Activated CD4-positive, CD25-positive, alpha-beta regulatory T cell treated with anti-CD3 and anti-CD28 coated beads, Interleukin-2, amount 50 U/mL, for 16 hours (primary cell): Measurements from ENCODE around the gene RAD51B.

ENCODE experiments used
- DNase-seq: peaks from one replicate; pipeline ENCODE4 v3.0.0-alpha.2; 2020; ENCODE audit warnings: low read depth, low spot score

The RAD51B gene

DNA sequence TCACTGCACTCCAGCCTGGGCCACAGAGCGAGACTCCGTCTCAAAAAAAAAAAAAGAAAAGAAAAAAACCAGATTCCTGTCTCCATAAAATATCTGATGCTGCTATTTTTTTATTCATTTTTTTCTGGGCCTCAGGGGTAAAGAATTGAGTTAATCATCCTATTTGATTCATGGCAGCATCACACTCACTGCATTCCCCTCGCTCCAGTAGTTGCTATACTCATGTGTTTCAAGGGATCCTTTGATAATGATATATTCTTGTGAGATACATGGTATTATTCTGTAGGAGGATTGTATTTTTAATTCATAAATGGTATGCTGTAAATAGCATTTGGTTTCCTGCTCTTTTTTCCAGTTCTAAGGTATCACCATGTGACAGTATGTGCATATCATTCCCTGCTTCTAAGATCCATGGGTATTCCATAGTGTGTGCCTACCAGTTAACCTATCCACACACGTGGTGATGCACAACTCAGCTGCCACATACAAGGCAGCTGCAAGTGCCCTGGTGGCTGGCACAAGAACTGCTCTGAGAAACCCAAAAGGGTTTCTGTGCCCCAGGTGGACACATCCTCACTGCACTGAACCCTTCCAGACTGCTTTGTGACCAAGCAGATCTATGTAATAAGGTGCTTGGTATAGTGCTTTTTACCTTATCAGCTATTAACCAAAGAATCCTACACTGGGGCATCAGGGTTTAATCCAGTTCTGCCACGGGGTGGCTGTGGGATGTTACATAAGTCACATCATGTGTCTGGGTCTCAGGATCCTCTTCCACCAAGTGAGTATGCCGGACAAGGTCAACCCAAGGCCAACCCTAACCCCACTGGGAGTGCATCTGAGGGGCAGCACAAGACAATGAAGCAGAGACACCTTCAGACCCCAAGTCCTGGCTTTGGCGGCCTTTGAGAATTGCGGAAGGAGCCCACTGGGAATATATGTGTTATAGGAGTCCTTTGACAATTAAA, 898.7 kb downstream of the RAD51B start:
- DNase-seq: no peak

DNA sequence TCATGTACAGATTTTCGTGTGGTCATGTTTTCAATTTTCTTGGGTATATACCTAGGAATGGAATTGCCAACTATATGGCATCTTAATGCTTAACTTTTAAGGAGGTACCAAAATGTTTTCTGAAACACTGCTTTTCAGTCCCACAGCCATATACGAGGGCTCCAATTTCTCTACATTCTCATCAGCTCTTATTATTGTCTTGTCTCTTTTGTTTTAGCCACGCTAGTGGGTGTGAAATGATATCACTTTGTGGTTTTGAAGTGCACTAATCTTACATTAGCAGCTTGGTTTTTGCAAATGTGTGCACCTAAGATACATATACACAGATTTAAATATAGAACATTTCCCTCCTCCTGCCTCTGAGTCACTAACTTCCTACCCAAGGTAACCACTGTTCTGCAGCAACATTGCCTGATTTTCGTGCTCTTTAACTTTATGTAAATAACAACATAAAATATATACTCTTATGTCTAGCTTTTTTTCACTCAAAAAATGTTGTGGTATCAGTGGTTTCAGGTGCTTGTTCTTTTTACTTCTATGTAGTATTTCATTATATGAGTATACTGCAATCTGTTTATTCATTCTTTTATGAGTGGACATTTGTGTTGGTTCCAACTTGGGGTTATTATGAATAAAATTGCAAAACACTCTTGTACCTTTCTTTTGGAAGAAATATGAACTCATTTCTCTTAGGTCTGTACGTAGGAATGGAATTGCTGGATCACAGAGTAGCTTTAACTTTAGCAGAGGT, 900.2 kb downstream of the RAD51B start:
- DNase-seq: no peak

DNA sequence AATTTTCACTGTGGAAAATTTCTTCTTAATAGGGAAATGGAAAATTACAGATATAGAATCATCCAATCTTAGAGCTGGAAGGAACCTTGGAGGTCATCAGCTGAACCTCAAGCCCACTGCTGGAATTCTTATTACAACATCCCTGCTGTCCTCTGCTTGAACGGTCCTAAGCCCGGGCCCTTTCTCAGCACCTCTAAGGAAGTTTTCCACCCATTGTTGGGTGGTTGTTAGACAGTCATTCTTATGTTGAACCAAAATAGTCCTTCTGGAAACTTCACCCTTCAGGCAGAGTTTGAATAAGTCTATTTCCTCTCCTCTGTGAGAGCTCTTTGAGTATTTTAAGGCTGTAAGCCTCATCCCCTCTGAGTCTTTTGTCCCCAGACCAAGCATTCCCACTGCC, 902.6 kb downstream of the RAD51B start:
- DNase-seq: no peak

DNA sequence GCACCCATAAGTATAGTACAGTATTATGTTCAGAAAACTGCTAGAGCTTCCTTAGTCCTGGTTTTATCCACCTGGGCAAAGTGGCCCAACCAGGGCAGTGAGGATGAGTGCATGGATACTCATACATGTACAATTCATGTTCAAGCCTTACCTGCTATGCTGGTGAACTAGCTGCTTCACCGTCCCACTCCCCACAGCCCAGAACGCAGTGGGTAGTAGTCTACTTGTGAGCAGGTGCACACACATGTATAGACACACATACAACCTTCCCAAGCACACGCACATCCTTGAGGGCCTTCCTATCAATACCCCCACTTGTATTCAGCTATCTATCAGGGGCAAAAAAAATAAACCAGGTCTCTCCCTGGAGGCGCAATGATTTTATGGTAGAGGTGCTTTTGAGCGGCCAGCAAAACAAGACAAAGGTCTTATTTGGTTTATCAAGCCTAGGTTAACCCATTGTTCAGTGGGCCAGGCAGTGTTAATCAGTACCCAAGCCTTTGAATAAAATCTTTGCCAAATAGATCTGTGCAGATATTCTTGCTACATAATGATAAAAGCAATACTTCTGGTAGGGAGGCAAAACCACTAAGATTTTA, 903.5 kb downstream of the RAD51B start:
- DNase-seq: no peak

DNA sequence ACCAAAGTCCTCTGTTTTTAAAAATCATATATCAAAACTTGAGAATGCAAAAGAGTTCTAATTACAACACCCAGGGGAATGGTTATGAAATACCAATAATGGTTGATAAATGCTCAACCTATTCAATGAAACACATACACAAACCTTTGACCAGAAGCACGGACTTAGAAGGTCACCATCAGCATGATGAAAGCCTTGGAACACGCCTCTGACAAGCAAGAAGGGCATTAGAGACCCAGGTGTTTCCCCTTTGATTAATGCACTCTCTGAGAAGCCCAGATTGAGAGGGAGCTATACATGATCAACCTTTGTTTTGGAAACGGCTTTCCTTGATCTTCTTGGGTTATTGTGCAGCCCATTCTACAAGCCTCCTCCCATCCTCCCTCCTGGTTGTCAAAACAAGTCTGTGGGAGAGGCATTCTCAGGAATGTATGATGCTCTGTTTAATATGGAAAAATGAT, 904.3 kb downstream of the RAD51B start:
- DNase-seq: no peak

DNA sequence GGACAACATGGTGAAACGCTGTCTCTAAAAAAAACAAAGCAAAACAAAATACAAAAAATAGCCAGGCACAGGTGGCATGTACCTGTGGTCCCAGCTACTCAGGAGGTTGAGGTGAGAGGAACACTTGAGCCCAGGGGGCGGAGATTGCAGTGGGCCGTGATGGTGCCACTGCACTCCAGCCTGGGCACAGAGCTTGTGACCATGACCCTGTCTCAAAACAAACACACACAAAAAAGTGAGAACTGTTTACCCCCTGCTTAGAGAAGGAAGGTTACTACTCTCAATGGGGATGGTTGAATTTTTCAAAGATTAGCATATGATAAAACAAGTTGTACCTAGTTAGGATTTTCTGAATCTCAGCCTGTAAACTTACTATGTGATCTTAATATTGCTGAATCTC, 905.3 kb downstream of the RAD51B start:
- no peak for DNase-seq

DNA sequence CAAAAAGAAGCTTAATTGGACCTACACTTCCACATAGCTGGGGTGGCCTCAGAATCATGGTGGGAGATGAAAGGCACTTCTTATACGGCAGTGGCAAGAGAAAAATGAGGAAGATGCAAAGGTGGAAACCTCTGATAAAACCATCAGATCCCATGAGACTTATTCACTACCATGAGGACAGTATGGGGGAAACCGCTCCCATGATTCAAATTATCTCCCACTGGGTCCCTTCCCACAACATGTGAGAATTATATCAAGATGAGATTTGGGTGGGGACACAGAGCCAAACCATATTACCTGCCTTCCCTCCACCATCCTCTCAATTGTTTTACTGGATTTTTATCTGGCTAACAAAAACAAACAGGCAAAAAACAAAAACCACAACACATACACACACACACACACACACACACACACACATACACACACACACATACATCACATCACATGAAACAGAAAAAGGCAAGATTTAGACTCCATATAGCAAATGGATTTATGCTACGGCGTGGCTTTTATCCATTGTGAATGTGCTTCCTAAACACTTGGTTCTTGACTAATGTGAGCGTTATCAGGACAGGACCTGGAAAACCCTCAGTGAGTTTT, 906.6 kb downstream of the RAD51B start:
- no peak for DNase-seq

DNA sequence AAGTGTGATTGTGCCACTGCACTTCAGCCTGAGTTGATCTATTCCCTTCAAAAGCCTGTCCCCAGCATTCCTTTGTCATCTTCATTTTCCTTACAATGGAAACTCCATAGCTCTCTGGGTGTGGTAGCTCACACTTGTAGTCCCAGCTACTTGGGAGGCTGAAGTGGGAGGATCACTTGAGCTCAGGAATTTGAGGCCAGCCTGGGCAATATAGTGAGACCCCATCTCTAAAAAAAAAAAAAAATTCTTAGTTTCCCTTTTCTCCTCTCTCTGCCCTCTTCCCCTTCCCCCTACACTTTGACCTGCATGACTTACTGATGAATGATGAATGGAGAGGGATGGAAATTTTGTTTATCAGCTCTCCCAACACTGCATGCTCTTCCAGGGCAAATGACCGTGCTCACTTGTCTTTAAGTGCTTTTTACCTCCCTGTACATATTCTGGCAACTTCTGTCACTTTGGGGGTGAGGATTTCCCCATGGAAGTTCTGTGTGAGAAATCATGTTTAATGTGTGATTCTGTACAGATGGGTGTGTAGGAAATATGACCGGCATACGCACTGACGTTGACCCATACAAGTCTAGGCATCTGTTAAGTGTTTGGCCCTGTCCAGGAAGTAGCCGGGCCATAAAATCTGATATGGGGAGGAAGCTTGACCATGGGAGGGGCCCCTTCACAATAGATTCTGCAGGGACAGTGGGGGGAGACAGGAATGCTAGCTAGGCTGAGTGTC, 907.9 kb downstream of the RAD51B start:
- no peak for DNase-seq

DNA sequence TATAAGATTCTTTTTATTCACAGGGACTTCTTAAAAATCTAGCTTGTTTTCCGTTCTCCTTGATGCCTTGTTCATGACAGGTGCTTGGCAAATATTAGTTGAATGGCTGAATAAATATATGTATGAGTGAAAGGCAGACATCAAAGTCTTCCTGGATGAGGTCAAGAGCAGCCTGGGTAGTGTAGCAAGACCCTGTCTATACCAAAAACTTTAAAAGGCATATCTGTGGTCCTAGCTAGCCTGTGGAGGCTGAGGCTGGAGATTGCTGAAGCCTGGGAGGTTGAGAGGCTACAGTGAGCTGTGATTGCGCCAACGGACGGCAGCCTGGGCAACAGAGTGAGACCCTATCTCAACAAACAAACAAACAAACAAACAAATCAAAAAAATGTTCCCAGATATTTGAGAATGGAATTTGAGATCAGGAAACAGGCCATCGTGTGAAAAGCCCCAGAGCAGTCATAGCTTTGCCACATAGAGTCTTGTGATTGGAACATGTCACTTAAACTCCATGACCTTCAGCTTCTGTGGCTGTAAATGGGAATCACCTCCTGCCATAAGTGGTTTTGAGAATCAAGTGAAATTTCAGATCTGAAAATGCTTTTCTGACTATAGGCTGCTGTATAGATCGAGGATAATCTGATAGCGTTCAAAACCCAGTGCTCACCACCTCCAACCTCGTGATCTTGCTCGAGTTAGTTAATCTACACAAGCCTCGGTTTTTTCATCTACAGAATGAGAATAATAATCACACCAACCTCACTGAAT, 908.9 kb downstream of the RAD51B start:
- no peak for DNase-seq

DNA sequence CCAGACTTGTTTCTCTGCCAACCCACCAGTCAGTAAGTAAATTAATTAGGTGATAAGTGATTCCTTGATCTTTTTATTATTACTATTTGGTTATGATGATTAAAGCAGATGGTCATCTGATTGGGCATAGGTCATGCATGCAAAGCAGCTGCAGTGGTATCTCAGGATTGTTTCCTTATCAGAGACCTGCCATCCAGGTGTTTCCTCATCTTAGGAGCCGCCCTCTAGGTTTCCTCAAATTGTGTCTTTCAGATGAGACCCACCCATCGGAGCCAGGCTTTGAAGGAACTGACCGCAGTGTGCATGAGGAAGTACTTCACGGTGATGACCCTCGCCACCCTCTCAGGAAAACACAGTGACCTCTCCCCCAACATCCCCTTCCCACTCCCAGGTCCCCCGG, 910.0 kb downstream of the RAD51B start:
- no peak for DNase-seq

DNA sequence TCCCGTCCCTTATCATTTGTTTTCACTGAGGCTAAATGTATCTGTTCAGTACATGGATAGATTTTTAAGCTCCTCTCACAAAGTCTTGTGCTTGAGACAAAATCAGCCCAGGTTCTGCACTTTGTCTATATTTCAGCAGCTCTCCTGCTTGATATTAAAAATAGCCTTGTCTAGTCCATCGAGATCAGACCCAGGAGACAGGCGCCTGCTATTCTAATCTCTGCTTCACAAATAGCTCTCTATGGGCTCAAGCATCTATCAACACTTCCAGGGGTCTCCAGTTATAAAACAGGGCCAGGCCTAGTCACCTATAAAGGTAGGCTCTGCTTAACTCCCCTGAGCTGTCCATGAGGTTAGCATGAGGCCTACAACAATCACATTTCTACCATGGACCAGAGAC, 910.8 kb downstream of the RAD51B start:
- no peak for DNase-seq

DNA sequence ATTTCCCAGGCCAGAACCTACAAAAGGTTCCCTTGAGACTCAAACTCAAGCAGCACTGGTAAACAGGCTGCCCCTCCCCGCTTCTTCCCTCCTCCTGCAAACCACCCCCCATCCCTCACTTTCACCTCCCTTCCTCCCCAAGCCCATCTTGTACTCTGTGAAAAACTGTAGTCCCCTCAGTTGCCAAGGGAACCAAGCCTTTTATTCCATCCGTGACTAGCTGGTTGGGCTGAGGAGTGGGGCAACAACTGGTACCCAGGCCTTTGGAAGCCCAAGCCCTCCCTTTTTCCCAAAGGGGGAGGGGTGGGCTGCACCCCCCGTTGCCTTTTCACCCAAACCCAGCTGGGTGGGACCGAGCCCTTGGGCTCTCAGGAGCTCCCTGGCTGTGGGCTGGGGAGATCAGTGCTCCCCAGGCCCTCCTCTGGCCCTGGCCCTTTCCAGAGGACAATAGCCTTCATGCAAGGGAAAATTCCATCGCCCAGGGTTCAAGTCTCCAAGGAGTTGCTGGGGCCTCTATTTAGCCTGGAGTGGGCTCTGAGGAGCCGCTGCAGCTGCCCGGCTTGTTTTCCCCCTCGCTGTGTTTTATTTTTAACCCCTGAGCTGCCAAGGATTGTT, 911.3 kb downstream of the RAD51B start:
- no peak for DNase-seq

DNA sequence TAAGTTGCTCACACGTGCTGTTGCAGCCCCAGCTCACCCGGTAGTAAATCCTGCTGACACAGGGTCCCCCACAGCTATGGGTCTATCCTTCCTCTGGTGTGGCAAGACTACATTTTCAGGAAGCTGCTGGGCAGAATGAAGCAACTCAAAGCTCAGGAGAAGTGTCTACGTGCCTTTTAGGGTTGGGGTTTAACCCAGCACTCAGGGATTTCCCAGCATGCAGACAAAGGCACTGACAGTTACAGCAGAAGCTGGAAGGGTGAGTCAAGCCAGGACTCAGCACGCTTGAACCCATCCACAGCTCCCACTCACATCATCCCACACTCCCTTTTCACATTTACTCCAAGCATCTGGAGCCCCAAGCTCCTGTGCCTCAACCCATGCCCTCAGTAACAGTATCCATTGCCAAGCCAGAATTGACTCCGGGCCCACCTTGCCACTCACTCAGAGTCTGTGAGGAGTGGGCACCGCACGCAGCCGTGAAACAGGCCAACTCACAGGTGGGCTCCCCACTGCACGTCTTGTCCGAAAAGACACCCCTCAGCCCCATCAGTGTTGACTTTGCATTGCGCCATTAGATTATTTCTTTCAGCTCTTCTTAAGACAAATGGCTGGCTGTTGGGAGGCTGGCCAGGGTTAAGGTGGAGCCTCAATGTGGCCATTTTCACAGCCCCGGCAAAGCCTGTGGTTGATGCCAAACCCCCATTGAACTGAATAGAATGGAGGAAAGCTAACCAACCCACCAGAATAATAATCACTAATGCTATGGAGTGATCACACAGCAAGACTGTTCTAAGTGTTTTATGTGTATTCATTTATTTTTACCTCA, 913.7 kb downstream of the RAD51B start:
- no peak for DNase-seq

DNA sequence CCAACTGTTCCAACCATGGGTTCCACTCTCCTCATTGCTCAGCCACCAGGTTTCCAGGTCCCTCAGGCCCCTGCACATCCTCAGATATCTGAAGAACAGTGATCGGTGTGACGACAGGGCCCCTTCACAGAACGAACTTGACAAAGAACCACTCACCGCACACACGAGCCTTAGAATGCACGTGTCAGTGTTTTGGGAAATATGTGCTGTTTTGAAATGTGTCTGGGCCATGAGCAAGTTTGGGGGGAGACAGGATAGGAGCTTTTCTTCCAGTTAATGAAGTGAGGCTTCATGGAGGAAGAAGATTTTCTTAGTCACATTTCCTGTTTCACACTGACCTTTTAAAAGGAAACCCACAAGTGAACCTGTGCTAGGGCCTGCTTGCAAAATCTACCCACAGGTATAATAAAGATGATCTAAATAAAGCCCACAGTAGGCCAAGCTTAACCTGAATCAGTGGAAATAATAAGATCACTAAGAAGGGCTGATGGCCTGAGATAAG, 914.7 kb downstream of the RAD51B start:
- peak; percentile 21 for DNase-seq

DNA sequence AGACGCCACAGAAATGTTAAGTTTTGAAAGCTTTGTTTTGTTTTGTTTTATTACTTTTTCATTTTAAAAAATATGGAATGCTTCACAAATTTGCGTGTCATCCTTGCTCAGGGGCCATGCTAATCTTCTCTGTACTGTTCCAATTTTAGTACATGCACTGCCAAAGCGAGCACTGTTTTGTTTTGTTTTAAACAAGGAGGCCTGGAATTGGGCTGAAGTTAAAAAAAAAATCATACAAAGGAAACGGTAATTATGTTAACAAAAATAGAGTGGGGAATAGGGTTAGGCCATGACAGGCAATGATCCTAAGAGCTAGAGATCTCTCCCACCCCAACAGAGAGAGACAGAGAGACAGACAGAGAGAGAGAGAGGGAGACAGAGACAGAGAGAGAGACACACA, 916.3 kb downstream of the RAD51B start:
- DNase-seq: no peak

DNA sequence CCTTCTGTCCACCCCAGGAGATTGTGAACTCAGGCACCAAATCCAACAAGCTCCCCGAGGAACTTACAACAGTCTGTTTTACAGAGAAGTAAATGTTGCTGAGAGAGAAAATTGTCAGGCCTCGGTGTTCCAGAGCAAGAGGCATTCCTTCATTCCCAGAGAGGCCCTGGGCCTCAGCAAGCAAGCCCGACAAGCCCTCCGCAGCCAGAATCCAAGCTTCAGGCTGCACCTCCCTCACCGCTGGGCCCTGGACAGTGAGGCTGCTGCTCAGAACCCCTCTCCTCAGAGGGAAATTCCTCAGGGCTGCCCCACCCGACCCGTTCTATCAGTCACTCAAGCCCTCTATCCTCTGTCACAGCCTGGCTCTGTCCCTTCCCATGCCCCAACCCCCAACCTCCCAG, 916.9 kb downstream of the RAD51B start:
- DNase-seq: no peak

DNA sequence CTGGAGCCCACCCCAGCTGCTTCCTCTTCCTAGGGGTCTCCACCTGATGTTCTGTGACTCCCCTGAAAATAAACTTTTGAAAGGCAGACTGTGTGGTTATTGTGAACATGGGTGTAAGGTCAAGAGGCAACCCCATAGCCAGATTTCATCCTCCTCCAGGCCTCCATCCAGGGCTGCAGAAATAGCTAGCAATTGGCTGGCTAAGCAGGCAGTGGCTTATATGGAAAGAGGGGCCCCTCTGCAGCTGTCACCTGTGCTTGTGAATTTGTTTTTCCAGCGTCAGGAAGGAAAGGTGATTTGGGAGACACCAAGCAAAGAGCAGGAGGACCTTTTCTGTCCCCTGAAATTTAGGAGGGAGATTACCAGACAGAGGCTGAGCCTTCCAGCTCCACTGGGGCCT, 917.5 kb downstream of the RAD51B start:
- DNase-seq: no peak

DNA sequence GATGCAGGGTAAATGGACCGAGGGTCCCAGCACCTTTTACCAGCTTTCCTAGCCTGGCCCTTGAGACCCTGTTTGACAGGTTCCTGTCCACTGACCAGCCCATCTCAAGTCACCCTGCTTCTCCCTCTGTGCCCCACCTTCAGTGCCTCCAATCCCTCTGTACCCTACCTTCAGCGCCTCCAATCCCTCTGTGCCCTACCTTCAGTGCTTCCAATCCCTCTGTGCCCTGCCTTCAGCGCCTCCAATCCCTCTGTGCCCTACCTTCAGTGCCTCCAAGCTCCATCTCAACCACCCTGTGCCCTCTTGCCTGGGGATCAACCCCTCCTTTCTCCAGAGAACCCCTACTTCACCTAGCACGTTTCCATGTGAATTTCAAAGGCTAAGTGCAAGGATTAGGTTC, 919.0 kb downstream of the RAD51B start:
- no peak for DNase-seq

DNA sequence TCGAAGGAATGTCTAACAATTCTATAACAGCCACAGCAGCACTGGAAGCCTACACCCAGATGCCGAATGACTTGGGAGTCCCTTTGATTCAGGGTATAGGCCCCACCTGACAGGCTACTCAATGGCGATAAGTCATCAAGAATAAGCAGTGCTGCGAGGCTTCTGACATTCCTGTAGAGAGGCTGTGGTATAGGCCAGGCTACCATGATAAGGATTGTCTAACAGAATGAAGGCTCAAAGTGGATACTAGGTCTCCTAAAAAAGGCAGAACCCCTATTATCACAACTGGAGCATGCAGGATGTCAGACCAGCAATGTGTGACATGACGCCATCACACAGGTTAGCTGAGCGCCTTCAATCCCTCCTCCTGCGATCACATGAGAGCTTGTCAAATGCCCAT, 920.1 kb downstream of the RAD51B start:
- no peak for DNase-seq
